HG03175 (cell line): ENCODE data around the gene HES4.
"Not testable (repeated sequence)": the region's sequence is repeated elsewhere in the genome, so short reads cannot be mapped to it uniquely, and the experiment has no call there.

Experiments used
- ATAC-seq: cut with Tn5 transposase; IDR thresholded peaks from one replicate; pipeline ENCODE4 v1.9.1; 2021; ENCODE audit warnings: mild to moderate bottlenecking, moderate library complexity; ENCODE audit not compliant: unreplicated experiment

HES4 gene

DNA sequence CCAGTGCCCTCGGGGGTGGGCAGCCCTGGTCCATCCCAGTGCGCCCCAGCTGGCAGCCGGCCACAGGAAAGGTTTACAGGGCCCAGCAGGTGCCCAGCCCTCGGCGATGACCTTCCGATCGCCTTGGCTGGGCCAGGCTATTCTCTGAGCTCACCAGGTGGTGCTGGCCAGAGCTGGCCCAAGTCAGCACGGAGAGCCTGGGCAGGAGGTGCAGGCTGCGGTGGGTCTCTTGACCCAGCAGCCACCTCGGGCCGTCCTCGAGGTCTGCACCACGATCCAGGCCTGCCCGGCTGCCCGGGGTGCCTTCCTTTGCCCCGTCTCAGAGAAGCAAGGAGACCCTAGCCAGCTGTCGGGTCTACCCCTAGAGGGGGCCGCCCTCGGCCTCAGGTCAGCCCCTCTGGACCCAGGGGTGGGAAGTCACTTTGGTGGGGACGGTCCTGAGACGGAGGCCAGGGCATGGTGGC lies 18.4 kb downstream of the HES4 start:
- no peak for ATAC-seq

DNA sequence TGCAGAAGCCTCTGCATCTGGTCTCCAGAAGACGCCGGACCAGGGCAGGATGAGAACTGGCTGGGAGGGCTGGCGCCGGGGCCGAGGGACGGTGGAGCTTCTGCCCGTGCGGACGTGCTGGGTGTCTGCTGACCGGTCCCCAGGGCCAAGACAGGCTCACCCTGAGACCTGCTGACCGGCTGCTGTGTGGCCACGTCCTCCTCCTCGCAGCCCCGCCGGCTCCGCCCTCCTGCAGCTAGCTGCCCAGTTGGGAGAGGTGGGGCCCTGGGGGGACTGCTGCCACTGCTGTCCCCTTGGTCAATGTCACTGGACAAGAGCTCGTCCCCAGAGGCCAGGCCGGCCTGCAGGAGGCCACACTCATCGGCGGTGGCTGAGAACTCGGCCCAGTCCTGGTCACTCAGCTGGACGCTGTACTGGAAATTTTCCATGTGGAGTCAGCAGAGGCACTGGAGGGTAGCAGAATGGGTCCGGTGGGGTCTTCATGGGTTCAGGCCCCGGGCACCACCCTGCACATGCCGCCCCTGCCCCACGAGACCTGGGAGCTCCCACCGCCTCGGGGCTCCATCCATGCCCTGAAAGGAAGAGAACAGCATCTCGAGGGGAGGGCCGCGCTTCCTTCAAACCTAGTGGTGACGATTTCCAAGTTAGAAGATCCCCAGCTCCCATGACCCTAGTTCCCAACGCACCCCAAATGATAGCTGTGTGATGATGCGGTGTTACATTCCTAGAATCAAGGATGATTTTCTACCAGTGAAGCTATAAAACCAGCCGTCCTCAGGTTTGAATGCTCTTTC lies 19.1 kb downstream of the HES4 start:
- ATAC-seq: no peak

DNA sequence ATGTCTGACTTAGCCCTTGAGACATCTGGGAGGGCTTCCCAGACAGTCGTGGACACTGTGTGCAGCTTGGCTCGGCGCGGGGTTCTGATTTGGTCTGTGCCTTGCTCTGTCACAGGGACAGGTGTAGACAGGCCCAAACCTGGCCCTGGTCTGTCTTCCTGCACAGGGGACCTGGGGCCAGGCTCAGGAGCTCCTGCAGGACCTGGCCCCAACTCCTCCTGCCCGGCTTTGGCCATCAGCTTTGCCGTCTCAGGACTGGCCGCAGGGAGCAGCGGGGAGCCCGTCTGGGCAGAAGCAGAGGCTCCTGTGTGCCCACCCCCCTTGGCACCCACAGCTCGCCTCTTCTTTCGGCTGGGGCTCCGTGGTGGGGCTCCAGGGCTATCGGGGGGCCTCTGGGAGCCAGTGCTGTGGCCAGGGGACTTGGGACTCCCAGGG lies 19.7 kb downstream of the HES4 start:
- no peak for ATAC-seq

DNA sequence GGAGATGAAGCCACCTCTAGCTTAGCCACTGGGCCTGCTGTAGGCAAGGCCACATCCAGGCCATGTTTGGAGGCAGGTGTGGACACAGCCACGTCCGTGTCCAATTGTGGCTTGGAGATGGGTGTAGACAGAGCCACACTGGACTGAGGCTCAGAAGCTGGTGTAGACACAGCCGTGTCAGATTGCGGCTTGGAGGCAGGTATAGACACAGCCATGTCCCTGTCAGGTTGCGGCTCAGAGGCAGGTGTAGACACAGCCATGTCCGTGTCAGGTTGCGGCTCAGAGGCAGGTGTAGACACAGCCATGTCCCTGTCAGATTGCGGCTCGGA lies 20.2 kb downstream of the HES4 start:
- no peak for ATAC-seq

DNA sequence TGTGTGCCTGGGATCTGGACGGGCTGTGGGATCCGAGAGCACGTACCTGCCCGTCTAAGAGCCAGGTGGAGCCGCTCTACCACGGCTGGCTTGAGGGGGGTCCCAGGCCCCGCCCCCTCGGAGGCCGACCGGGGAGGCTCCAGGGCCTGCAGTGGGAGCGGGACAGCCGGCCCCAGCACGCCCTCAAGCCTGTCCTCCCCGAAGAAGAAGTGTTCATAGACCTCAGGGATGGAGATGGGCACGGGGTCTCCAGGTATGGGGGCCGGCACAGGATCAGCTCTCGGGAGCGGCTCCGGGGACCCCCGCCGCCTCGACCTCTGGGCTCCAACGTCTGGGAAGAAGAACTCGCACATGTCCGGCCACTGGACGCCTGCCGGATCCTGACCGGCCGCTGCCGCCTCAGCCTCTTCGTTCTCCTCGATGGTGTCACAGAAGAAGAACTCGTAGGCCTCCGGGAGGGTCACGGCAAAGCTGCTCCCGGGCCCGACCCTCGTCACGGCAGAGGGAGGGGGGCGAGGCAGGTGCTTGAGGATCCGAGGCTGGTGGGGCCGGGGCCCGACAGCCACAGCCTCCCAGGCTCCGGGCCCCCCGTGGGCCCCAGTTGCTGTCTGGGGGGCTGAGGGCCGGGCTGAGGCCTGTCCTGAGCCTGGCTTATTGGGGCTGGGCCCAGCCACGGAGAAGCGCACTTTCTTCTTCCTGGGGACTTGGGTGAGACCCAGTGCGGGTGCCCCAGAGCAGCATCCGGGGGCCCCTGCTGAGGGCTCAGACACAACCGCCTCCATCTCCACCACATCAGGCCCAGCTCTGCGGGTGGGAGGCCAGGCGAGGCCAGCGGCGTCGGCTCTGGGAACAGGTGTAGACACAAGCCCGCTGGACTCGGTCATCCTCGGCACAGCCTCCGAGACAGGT lies 20.8 kb downstream of the HES4 start:
- ATAC-seq: no peak

DNA sequence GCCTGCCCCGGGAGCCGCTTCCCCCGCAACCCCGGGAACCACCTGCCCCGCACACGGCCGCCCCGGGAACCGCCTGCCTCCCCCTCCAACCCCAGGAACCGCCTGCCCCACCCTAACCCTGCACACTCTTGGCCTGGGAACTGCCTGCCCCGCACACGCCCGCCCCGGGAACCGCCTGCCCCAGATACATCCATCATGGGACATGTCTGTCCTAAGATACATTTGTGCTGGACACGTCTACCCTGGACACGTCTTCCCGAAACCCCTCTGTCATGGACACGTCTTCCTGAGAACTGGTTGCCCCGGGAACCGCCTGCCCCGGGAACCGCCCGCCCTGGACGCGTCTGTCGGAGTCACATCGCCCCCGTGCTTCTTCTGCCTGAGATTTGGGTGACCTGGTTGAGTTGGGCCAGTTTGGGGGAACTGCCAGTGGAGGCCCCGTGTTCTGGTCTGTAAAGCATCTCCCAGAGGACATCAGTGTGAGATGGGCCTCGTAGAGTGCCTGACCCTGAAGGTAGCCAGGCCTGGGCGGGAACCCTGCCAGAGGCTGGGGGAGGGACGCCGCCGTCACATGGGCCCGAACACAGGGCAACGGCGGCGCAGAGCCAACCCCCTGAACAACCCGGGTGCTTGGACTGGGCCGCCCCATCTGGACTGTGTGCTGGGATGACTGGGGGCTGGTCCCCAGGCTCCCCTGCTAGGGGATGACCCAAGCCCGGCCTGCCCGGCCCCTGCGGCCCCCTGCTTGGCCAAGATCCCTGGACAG lies 21.6 kb downstream of the HES4 start:
- ATAC-seq: no peak

DNA sequence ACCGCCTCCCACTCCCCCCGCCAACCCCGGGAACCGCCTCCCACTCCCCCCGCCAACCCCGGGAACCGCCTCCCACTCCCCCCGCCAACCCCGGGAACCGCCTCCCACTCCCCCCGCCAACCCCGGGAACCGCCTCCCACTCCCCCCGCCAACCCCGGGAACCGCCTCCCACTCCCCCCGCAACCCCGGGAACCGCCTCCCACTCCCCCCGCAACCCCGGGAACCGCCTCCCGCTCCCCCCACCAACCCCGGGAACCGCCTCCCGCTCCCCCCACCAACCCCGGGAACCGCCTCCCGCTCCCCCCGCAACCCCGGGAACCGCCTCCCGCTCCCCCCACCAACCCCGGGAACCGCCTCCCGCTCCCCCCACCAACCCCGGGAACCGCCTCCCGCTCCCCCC lies 23.1 kb downstream of the HES4 start:
- not testable (repeated sequence) for ATAC-seq

DNA sequence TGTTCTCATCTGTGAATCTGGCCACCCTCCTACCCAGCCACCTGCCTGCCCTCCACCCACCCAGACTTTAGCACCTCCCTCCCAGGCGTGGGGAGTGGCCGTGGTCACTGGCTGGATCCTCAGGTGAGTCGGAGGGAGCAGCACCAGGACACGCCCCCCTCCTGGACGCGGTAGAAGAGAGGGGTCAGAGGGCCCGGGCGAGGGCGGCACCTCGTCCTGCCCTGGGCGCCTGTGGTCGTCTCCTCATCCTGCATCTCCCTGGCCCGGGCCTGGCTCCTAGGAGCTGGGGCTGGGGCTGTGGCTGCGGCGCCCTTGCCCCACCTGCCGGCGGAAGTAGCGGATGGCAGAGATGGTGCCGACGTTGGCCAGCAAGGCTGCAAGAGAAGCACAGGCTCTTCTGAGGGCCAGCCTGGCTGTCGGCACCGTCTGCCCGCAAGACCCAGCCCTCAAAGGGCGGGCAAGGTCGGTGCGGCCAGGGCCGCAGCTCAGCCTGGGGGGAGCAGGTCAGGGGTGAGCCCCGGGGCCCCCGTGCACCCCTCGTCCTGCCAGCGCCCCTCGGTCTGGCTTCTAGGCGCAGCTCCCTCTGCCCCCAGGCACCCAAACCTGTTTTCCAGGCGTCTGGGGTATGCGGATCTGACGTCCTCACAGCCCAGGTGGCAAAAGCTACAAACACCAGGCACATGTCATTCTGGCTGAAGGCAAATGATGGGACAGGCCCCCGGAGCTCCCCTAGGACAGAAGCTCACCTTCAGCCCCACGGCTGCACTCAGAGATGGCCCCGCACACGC lies 23.8 kb downstream of the HES4 start:
- peak; percentile 59 for ATAC-seq

DNA sequence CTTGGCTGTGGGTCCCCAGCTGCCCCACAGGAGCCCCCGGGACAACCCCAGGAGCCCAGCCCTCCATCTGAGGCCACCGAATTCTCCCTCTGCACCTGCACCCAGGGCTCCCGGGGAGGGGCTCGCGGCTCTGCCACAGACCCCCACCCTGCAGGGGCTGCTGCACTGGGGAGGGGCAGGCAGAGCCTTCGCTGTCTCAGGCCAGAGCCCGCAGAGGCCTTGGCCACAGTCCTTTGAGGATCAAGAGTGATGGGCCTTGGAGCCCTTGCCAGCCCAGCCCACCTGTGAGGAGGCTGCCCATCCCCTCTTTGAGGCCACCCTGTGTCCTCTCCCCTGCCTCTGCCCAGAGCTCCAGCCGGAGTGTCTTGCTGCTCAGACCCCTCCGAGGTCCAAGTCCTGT lies 24.5 kb downstream of the HES4 start:
- no peak for ATAC-seq

DNA sequence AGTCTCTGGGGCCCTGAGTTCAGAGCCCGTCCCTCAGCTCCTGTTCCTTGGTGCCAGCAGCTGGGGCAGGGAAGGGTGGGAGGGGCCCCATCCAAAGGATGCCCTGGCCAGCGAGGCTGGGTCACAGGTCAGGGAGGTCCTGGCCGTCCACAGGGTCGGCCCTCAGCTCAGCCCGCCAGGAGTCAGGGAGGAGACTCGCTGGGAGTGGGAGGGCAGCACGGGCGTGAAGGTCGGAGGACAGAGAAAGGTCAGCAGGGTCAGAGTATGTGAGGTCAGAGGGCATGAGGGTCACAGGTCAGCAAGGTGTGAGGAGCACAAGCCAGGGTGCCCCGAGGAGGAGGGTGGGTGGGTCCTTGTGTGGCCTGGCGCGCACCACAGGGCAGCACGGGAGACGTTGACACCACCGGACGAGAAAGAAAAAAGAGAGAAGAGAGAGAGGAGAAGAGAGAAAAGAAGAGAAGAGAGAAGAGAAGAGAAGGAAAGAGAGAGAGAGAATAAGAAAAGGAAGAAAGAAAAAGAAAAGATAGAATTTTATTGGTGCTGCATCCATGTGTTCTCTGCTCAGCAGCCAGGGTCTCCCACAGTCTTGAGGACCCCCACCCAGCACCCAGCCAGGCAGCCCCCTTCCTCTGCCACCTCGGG lies 25.1 kb downstream of the HES4 start:
- ATAC-seq: no peak

DNA sequence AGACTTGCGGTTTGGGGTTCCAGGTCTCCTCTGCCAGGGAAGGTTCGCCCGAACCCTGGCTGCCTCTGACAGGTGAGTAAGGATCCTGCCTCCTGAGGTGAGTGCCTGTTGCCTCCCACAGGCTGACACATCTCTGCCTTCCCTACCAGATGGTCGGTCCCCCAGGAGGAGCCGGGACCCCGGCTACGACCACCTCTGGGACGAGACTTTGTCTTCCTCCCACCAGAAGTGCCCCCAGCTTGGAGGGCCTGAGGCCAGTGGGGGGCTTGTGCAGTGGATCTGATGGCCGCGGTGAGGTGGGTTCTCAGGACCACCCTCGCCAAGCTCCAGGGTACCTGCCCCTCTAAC lies 25.6 kb downstream of the HES4 start:
- no peak for ATAC-seq

DNA sequence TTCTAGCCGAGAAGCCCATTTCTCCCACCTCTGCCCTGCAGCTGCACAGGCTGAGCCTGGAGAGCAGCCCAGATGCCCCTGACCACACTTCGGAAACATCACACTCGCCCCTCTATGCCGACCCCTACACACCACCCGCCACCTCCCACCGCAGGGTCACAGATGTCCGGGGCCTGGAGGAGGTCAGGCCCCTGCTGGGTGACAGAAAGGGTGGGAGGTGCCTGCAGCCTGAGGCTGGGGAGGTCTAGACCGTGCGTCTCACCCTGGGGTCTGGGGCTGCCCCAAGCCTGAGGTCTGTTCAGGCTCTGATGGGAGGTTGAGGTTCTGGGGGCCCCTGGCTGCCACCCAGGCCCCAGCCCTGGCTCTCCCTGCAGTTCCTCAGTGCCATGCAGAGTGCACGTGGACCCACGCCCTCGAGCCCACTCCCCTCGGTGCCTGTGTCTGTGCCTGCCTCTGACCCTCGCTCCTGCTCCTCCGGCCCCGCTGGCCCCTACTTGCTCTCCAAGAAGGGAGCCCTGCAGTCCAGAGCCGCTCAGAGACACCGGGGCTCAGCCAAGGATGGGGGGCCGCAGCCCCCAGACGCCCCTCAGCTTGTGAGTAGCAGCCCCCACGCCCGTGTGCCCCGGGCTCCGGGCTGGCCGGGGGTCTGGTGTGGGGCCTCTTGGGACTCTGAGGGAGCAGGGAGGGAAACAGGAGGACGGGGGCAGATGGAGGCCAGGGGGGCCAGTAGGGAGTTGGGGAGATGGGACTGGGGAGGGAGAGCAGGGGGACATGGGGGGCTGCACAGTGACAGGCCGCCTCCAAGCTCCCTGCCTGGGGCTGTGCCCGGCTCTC lies 26.2 kb downstream of the HES4 start:
- ATAC-seq: no peak

DNA sequence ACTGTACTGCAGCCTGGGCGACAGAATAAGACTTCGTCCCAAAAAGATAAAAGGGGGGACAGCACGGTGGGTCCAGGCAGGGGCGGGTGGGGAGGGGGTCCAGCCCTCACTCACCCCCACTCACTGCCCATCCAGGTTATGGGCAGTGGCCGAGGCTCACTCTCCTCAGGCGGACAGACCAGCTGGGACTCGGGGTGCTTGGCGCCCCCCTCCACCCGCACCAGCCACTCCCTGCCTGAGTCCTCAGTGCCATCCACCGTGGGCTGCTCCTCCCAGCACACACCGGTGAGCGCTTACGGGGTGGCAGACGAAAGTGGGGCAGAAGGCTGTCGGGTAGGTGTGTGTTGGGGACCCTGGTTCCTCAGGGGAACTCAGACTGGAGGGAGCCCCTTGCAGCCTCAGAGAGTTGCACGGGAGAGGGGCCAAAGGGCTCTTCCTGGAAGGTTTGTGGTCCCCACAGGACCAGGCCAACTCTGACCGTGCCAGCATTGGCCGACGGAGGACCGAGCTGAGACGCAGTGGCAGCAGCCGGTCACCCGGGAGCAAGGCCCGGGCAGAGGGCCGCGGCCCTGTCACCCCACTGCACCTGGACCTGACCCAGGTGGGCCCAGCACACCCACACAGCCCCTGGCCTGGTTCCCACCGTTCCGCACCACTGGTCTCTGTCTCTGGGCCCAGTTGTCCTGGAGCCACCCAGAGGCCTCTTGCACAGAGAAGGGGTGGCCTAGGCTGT lies 27.0 kb downstream of the HES4 start:
- no peak for ATAC-seq

DNA sequence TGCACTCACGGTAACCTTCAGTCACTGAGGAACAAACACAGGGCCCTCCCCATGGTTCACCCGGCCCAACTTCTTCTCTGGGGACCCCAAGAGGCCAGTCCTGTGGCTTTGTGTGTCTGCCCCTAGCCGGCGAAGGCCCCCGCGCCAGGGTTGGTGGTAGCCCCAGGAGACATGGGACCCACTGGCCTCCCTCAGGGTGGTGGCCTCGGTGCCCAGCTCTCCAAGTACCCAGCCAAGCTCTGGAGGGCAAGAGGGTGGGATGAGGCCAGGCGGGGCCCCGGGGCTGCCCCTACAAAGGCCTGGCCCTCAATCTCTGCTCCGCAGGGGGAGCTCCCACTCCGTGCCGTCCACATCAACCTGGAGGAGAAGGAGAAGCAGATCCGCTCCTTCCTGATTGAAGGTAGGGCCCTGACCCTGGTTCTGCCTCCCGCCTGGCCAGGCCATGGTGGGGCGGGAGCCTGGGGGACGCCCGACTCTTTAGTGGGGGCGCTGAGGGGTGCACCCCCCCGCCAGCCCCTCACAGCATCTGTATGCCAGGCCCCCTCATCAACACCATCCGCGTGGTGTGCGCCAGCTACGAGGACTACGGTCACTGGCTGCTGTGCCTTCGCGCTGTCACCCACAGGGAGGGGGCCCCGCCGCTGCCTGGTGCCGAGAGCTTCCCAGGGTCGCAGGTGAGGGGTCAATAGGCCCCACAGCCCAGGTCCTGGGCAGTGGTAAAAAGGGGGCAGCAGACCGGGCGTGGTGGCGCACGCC lies 28.0 kb downstream of the HES4 start:
- ATAC-seq: no peak

DNA sequence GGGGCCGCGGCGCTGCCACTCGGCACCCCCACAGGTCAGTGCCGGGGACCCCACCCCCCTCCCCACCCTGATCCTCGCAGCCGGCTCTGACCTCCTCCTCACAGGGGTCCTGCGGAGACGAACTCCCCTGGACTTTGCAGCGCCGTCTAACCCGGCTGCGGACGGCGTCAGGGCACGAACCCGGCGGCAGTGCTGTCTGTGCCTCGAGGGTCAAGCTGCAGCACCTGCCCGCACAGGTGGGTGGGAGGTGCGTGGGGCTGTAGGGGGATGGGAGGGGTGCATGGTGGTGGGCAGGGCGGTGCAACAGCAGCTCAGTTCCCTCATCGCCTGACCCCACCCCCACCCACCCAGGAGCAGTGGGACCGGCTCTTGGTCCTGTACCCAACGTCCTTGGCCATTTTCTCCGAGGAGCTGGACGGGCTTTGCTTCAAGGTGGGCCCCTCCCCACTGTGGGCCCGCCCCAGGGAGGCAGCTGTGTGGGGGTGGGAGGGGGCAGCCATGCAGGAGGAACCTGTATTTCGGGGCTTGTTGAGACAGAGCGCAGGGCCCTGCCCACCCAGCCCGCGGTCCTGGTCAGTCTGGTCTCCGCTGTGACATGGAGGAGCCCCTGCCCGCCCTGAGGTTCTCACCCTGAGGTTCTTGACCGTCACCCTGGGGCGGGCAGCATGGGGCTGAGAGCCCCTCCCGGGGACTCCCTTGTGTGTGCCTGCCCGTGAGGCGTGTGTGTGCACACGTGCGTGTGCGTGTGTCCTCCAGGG lies 28.7 kb downstream of the HES4 start:
- no peak for ATAC-seq

DNA sequence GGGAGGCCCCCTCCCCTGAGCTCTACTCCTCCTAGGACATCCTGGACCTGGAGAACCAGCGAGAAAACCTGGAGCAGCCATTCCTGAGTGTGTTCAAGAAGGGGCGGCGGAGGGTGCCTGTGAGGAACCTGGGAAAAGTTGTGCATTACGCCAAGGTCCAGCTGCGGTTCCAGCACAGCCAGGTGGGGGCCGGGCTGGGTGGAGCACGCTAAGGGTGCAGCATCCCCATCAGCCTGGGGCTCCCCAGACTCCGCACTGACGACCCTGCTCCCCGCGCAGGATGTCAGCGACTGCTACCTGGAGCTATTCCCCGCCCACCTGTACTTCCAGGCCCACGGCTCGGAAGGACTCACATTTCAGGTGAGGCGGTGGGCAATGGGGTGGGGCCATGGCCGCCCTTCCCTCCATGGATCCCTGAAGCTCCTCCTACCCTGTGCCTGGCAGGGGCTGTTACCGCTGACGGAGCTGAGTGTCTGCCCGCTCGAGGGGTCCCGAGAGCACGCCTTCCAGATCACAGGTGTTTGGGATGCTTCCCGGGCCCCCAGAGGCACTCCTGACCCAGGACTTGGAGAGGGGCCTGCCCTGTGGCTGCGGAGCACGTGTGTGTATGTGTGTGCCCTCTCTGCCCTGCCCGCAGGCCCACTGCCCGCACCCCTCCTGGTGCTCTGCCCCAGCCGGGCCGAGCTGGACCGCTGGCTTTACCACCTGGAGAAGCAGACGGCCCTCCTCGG lies 29.5 kb downstream of the HES4 start:
- ATAC-seq: no peak
